ENCODE measurements around the gene MRGPRD.
"Not testable (repeated sequence)": the region's sequence is repeated elsewhere in the genome, so short reads cannot be mapped to it uniquely, and the experiment has no call there.

The MRGPRD gene

DNA sequence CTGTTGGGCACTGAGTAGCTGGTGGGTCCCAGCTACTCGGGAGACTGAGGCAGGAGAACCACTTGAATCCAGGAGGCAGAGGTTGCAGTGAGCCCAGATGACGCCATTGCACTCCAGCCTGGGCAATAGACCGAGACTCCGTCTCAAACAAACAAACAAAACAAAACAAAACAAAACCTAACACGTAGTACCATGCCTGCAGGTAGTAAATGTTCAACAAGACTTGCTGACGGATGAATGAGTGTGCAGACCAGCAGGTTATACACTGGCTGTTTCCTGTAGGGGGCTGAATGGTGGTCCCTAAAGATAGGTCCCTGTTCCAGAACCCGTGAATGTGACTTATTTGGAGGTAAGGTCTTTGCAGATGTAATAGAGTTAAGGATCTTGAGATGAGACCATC, 12.8 kb upstream of the MRGPRD start:
- DNase-seq (ENCODE audit: low spot score): no peak

DNA sequence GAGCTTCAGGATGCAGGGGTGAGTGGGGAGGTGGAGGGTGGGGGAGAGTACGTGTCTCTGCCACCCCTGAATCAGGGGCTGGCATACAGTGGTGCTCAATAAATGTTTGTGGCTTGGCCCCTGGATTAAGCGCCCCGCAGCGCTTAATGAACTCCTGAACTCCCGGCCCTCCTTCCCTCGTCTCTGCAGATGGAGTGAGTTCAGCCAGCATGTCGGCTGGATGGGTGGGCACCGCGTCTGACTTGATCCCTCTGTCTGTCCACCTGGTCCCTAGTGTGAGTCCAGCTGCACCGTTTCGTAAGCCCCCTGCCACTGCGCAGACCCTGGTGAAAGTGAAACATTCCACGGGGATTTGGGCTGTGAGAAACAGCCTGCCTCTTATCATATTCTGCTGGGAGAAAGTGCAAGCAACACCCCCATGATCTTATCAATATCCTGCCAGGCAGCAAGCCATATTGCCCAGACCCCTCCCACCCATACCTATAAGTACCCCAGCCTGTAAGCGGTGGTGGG, 12.0 kb upstream of the MRGPRD start:
- DNase-seq (ENCODE audit: low spot score): no peak

DNA sequence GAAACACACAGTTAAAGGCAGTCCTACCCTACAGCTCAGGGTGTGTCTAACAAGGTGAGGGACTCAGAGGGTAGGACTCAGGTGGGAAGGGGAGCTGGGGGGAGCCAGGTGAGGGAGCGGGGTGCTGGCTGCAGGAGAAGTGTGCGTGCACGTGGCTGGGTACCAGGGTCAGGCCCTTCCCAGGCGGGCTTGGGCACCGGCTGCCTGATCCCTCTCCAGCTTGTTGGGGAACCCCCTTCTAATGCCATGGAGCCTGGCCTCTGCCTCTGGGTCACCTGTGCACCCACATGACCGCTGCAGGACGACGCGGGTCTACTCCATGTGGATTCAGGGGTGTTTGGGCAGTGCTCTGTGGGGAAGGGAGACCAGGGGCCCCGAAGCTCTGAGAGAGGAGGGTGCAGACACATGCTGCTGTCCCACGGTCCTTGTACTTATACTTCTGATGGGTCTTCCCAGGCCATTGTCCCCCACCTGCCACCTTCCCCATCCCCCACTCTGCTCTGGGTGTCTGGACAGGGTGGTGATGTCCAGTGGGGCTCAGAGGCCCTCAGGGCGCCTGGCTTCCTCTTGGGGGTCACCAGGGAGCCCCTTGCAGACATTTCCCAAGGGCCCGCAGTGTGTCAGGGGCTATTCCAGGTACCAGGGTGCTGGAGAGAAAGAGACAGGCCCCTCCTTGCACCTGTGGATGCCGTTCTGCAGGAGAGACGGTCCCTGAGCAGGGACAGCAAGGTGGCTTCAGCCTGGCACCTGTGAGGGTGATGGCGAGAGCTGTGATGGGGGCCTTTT, 10.4 kb upstream of the MRGPRD start:
- no peak for DNase-seq (ENCODE audit: low spot score)

DNA sequence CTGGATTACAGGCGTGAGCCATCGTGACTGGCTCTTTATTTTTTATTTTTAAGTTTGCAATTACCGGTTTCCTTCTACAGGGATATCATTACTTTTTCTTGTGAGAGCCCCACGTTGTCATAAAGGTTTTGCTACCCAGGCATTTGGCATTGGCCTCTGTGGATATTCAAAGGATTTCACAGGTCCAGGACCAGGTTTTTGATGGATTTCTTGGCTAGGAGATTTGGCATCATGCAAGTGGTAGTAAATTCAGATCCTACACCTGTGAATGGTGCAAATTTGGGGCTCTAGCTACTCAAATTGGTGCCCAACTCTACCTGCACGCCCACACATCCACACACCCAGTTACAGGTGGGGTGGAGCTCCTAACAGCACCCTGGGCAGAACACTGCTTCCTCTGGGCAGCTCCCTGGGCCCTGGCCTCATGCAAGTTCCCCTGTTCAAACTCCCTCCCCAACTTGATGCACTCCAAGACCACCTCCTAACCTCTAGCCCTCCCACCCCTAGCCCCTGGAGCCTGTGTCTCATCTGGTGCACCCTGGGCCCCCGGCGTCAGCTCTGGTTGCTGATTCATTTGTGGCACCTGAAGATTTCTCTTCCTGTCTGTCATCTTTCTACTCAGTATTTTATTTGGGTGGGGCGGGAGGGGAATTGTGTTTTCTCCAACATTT, 9.3 kb upstream of the MRGPRD start:
- no peak for DNase-seq (ENCODE audit: low spot score)

DNA sequence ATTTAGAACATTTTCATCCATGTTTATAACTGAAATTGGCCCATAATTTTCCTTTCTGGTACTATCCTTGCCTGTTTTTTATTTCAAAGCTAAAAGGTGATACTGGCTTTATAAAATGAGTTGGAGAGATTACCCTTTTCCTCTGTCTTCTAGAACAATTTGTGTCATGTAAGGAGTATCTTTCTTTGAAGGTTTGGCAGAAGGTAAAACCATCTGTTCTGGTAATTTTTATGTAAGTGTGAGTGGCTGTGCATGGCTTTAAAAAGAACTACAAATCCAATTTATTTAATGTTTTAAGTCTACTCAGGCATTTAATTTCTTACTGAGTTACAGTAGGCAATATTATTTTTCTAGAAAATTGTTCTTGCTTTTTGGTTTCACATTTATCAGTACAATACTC, 7.7 kb upstream of the MRGPRD start:
- no peak for DNase-seq (ENCODE audit: low spot score)

DNA sequence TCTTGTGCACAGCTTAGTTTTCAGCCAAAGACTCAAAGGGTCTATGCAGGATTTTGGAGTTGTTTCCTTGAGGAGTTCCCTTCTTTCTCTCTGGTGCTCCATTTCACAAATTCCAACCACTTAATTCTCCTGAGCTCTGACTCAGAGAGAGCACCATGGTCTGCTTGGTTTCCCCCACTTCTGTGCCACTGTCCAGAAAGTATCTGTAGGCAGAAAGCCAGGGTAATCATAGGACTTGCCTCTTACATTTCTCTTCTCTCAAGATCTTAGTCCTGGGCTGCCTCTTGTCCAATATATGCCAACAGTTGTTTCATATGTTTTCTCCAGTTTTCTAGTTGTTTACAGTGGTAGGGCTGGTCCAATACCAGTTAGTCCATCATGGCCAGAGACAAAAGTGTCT, 6.4 kb upstream of the MRGPRD start:
- no peak for DNase-seq (ENCODE audit: low spot score)

DNA sequence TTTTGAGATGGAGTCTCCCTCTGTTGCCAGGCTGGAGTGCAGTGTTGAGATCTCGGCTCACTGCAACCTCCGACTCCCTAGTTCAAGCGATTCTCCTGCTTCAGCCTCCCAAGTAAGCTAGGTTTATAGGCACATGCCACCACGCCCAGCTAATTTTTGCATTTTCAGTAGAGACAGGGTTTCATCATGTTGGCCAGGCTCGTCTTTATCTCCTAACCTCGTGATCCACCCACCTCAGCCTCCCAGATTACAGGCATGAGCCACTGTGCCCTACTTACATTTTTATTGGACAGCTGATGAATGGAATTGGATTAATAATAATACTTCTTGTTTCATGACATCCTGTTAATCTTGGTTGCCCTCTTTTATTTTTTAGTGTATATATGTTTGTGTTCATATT, 3.0 kb upstream of the MRGPRD start:
- DNase-seq (ENCODE audit: low spot score): no peak

DNA sequence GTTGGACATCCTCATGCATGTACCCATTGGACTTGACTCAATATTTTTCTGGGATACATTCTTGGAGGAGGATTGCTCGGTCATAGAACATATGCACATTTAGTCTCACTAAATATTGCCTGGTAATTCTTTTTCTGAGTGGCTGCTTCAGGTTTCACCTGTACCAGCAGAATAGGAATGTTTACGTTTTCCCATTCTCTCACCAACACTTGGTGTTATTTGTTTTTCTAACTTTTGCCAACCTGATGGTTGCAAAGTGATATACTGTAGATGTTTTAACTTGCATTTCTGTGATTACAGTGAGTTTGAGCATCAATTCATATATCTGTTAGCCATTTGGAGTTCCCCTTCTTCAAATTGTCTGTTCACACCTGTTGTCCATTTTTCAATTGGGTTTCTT, 1.3 kb upstream of the MRGPRD start:
- no peak for DNase-seq (ENCODE audit: low spot score)

DNA sequence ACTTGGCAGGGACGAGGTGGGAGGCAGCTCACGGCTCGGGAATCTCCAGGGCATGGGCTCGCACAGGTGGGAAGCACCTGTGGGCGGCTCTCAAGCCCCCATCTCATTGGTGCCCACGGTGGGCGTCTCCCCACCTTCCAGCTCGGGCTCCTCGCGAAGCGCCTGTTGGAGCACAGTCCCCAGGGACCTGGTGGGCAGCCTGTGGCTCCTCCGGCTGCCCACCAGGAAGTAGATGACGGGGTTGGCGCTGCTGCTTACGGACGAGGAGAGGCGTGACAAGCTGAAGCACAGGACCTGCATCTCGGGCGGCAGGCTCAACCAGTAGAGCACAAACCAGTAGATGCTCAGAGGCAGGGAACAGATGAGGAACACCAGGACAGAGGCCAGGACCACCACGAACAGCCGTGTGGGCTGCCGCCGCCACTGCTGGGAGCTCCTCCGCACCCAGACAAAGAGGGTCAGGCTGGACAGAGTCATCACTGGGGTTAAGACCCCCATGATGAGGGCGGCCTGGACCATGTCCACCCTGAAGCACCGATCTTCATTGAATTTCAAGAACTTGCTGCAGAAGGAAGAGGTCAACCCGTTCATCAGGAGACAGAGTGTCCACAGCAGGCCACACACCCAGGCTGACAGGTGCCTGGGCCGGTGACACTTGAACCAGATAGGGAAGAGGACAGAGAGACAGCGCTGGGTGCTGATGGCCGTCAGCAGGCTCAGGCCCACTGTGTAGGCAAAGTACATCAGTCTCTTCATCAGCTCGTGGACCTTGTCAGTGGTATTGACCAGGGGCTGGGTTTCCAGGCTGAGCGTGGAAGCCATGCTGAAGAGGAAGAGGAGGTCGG, 633 bp downstream of the MRGPRD start:
- no peak for DNase-seq (ENCODE audit: low spot score)

DNA sequence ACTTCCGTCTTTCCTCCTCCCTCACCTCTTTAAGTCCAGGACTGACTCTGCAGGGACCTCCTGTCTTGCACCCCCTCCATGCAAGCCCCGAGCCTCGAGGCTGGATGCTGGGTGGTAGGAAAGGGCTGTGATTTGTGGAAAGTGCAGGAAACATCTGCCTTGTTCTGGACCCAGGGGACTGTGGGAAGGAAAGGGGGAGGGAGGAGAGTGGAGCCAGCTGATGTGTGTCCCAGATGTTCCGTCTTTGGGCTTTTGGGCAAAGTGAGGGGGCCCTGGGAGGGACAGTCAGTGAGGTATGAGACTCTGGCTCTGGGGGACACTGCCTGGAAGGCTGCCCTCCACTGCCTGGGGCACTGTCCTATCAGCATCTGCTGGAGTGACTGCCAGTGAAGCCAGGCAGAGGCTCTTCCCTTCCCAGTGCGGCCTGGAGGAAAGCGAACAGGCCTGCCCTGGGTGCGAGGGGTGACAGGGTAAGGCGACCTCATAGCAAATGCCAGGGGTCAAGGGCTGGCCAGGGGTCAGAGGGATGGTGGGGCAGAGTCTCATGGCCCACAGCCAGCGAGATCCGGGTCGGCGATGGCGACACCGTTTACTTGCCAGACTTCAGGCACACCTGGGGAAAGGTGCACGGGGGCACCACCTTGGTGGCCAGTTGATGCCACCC, 1.7 kb downstream of the MRGPRD start:
- no peak for DNase-seq (ENCODE audit: low spot score)

DNA sequence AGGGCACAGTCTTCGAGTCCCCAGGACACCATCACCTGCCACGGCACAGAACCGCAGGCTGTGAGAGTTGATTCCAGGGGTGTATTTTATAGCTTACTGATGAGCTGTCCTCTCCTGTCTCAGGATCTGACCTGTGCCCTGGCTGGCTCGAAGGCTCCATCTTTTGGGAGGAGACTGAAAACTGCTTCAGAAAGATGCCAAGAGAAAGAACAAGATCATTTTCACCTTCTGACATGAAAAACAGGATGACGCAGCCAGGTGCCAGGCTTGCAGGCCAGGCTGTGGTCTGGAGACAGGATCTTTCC, 2.2 kb downstream of the MRGPRD start:
- DNase-seq (ENCODE audit: low spot score): no peak

DNA sequence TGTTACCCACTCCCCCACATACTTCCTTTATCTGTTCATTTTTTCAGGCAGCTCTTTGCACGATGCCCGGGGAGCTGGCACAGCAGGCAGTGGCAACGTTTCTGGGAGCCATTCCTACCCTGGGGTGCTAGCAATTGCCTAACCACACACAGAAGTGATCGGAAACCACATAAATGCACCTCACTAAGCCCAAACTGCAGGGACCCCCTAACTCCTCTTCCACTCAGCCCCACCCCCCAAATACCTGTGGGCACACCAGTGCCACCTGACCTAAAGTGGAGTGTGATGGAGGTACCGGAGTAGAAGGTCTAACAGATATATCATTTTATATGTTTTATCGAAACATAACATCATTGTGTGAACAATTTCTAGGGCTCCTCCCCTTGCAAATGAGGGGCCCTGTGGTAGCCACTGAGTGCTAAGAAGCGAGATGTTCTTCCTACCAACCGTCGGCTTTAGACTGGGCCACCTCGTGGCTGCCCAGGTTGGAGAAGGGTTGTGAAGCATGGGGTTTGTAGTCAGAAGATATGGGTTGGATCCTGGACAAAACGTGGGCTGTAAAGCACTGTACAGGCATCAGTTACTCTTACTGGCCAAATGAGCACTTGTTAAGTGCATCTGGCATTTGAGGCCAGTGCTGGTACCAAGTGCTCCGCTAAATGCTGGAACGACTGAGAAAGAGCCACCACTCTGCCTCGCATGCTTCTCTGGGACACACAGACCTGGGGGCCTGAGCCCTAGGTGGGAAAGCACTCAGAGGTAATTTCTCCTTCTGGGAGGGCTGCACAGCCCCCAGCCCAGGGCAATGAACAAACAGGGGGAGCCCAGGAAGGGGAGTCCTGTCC, 2.8 kb downstream of the MRGPRD start:
- no peak for DNase-seq (ENCODE audit: low spot score)

DNA sequence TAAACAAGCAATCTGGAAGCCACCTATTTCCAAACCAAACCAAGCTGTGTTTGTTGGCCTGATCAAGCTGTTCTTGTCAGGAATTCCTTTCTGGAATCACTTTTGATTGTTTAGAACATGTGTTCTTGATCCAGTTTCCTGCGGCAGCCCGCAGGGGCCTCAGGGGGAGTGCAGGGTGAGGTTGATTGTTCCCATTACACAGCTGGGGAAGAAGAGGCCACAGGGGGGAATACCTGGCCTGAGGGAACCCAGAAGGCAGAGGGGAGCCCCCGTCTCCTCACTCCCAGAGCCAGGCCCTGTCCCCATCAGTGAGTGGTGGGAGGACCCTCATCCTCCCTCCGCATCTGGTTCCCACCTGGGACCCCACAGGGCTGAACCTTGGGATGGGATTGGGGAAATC, 4.2 kb downstream of the MRGPRD start:
- no peak for DNase-seq (ENCODE audit: low spot score)

DNA sequence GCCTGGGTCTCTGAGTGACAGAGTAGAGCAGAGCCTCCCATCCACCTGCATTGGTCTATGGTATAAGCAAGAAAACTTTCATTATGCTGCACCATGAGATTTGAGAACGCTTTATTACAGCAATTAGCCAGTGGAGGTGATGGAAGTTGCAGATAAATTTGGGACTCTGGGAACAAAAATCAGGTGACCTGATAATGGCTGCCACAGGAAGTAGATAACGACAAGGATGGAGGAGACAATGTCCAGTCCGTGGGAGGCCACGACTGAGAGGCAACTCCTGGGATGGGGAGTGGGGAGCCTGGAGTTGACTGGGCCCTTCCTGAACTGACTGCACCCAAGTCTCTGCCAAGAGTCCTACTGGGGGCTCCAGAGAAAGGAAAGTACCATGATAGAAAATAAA, 4.7 kb downstream of the MRGPRD start:
- DNase-seq (ENCODE audit: low spot score): no peak

DNA sequence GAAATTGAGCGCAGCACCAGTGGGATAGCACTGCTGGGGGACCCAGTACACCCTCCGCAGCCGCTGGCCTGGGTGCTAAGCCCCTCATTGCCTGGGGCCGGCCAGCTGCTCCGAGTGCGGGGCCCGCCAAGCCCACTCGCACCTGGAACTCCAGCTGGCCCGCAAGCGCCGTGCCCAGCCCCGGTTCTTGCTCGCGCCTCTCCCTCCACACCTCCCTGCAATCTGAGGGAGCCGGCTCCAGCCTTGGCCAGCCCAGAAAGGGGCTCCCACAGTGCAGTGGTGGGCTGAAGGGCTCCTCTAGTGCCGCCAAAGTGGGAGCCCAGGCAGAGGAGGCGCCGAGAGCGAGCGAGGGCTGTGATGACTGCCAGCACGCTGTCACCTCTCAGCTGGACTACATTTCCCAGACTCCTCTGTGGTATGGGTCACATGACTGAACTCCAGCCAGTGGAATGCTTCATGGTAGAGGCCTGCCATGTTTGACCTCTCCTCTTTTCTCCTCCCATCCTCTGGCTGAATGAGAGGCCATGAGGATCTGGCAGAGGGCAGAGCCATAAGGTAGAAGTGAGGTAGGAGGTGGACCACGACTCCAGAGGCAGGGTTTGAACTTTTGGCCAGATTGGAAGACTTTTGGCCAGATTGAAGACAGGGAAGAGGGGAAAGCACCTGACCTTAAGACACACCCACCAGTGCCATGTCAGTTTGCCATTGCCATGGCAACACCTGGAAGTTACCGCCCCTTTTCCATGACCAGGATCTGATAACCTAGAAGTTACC, 6.2 kb downstream of the MRGPRD start:
- no peak for DNase-seq (ENCODE audit: low spot score)

DNA sequence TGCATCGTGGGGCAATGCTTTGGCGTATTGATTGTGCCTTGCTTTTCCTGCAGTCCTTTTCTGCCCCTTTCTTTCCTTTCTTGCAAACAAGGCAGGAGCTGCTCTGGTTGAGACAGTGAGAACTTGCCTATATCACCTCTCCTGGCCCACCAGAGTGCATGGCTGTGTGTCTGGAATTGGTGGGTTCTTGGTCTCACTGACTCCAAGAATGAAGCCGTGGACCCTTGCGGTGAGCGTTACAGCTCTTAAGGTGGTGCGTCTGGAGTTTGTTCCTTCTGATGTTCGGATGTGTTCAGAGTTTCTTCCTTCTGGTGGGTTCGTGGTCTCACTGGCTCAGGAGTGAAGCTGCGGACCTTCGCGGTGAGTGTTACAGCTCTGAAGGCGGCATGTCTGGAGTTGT, 7.1 kb downstream of the MRGPRD start:
- DNase-seq (ENCODE audit: low spot score): not testable (repeated sequence)

DNA sequence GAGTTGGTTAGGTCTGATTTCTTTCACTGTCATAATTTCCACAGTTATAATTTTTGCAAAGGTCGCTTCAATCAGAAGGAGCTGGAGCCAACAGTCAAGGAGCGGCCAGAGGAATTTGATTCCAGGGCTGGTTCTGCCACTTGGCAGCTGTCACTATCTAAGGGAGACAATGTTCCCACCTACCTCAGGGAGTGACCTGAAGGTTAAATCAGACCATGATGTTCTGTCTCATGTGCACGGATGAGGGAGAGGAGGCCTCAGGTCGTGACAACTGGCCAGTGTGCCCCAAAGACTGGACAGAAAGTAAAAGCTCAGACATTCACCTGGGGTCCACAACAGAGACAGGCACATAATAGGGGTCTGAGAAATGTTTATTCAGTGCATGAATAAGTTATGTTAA, 7.6 kb downstream of the MRGPRD start:
- DNase-seq (ENCODE audit: low spot score): no peak

DNA sequence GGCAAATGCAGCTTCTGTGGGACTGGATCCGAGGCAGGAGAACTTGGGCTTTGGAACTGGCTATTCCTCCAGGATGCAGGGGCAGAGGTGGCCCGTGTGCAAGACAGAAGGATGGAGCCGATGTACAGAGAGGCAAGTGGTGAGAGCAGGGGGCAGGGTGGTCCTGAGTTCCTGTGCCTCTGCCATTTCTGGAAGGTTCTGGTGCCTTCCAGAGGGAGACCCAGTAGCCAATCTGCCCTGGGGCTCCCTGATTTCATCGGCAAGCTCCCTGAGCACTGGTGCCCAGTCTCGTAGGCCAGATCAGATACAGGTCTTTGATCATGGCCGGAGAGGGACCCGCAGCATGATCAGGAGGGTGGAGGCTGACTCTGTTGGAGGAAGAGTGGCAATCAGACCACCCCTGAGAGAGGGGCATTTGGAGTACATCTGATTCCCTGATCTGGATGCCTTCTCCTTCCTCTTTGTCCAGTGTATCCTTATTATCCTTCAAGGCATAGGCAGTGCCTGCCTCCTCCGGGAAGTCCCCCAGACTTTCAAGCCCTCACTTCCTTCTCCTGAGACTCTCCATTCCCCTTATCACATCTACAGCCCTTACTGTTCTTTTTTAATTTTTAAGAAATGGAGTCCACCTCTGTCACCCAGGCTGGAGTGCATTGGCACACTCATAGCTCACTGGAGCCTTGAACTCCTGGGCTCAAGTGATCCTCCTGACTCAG, 9.7 kb downstream of the MRGPRD start:
- no peak for DNase-seq (ENCODE audit: low spot score)

DNA sequence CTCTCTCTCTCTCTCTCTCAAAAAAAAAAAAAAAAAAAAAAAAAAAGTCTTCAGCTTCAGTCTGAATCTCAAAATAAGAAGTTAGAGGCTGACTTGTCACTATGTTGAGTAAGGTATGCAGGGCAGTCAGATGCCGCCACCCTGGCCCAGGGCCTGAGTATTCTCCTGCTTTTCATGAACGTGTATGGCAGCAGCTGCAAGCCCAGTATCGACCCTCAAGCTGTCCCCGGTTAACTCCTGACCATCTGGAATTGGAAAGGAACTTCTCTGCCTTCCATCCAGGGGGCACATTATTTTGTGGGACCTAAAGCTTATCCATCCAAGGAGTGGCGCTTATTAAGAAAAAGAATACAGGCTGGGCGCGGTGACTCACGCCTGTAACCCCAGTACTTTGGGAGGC, 11.4 kb downstream of the MRGPRD start:
- DNase-seq (ENCODE audit: low spot score): no peak

Measured in CD4-positive, alpha-beta T cell treated with Interleukin-6 at 100 ng/mL for 8 hours (primary cell).